LNCaP clone FGC (cell line): ENCODE measurements around the gene IL36RN.

ENCODE experiments used
- DNase-seq: peaks from one replicate; pipeline ENCODE4 v3.0.0-alpha.2; 2011; ENCODE audit warnings: low read depth
- H3K4me3 ChIP-seq: 2 replicates; pipeline ENCODE4 v1.5.1; 2011; ENCODE audit warnings: mild to moderate bottlenecking, low read depth, low read length, control low read depth
- CTCF ChIP-seq: IDR thresholded peaks from 2 replicates; pipeline ENCODE4 v1.5.1; 2012; ENCODE audit warnings: mild to moderate bottlenecking; ENCODE audit not compliant: control insufficient read depth, insufficient read depth; ENCODE audit errors: extremely low read depth

IL36RN gene

GRCh38 chr2:113058998-113059960 lies at the start of gene IL36RN:
Gene IL36RN (plus strand): TSS chr2:113059198. CDS start chr2:113059439, 241 bp downstream.
- no peak for TF ChIP-seq CTCF
- no peak within 1 kb of the TSS for H3K4me3 ChIP-seq
- no peak for DNase-seq

GRCh38 chr2:113009622-113010021 lies 49.4 kb upstream of the IL36RN start:
- no peak overlapping the region for H3K4me3 ChIP-seq
- DNase-seq = no peak
- no peak for TF ChIP-seq CTCF

DNA sequence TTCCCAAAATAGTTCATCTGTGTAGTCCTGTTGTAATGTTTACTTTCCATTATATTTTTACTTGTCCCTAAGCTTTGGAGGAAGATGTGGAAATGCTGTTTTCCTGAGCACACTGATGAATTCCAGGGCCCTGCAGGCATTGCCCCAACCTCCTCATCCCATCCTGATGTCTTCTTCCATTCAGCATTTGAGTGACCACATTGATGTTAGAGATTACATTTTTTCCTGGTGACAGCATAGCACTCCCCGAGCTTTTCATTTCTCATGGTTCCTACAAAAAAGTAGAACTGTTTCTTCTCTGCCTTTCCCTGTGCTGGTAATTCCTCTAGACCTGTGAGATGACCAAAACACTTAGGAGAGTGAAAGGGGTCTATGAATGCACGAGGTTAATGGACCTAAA lies 48.9 kb upstream of the IL36RN start:
- no peak for DNase-seq
- no peak for TF ChIP-seq CTCF

GRCh38 chr2:113011108-113011507 lies 47.9 kb upstream of the IL36RN start:
- DNase-seq = no peak
- TF ChIP-seq CTCF = no peak
- H3K4me3 ChIP-seq = no peak overlapping the region

More for the DNA sequence above, 48.9 kb upstream of the IL36RN start:
- no peak overlapping the region for H3K4me3 ChIP-seq

DNA sequence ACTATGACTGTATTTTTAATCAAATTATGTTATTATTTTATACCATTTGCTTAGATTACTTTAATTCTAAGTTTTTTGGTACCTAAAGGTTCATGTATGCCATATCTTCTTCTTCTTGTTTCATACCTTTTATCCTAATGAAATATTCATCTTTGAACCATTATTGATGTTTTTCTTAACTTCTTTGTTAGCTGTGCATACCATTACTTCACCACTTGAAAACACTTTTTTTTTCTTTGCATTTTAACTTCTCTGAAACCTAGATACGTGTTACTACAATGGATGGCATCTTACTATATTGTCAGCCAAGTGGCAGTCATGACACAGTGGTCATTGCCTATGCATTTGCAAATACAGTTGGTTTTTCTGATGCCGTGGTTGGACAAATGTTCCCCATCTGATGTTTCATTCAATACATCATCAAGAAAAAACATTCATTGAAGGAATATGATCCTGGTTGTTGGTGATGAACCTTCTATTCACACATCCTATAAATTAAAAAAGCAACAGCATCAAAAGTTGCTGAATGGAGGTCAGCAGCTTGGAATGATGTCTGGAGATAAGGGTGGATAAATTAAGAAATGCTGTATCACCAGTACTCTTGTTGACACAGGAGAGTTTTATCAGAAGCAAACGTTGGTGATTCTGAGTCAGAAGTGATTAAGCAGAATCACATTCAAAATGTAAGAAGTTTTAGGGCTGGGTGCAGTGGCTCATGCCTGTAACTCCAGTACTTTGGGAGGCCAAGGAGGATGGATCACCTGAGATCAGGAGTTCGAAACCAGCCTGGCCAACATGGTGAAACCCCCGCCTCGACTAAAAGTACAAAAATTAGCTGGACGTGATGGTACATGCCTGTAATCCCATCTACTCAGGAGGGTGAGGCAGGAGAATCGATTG lies 46.3 kb upstream of the IL36RN start:
- no peak for TF ChIP-seq CTCF
- no peak overlapping the region for H3K4me3 ChIP-seq
- DNase-seq = no peak

GRCh38 chr2:113013336-113013661 lies 45.7 kb upstream of the IL36RN start:
- DNase-seq = no peak
- no peak overlapping the region for H3K4me3 ChIP-seq
- no peak for TF ChIP-seq CTCF
